ENCODE data around the gene LIX1L.

The LIX1L gene

DNA sequence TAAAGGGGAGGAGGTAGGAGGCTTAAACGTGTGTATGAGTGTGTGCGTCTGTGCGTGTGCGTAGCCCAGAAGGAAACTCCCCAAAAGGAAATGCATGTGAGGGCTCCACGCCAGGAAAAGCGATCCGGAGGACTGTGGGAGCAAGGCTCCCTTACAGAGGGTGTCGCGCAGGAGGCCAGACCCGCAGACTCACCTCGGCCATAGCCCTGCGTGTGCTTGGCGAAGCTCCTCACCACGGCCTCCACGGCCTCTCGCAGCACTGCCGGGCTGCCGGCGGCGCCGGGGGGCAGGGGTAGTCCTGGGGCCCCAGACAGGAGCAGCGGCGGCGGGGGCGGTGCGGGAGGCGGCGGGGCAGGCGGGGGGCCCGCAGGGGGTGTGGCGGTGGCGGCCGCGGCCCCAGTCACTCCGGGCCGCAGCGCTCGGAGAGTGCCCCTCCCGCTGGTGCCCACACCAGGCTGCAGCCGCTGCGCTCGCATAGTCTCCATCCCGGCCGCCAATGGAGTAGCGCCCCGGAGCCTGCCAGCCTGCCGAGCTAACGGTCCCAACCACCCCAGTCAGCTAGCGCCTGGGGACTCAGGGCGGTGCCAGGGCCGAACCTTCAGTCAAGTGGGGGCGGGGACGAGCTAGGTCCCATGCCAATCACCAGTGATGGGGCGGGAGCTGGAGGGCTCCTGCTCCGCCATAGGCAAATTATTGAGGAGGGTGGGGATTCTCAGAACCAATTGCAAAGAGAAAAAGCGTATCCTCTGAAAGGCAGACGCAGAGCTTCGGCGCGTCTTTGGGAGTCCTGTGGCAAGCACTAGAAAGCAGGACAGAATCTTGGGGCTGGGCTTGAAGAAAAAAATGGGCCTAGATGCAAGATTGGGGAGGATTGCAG is at the start of gene LIX1L:
LIX1L (minus strand) TSS at position 575 of the 877 bp plus-strand sequence; CDS start at position 485, 90 bp downstream.
- in situ Hi-C loops (cut with HindIII; ENCODE audit: low sequenced_read_pairs): no loop called here

DNA sequence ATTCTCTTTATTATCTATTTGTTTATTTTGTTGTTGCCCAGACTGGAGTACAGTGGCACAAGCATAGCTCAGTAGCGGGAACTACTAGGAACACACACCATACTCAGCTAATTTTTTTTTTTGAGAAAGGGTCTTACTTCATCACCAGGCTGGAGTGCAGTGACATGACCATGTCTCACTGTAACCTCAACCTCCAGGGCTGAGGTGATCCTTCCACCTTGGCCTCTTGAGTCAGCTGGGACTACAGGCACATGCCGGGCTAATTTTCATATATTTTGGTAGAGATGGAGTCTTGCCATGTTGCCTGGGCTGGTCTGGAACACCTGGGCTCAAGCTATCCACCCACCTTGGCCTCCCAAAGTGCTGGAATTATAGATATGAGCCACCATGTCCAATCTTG is 43.9 kb upstream of the LIX1L start:
- in situ Hi-C loops (cut with HindIII; ENCODE audit: low sequenced_read_pairs): no loop called here

DNA sequence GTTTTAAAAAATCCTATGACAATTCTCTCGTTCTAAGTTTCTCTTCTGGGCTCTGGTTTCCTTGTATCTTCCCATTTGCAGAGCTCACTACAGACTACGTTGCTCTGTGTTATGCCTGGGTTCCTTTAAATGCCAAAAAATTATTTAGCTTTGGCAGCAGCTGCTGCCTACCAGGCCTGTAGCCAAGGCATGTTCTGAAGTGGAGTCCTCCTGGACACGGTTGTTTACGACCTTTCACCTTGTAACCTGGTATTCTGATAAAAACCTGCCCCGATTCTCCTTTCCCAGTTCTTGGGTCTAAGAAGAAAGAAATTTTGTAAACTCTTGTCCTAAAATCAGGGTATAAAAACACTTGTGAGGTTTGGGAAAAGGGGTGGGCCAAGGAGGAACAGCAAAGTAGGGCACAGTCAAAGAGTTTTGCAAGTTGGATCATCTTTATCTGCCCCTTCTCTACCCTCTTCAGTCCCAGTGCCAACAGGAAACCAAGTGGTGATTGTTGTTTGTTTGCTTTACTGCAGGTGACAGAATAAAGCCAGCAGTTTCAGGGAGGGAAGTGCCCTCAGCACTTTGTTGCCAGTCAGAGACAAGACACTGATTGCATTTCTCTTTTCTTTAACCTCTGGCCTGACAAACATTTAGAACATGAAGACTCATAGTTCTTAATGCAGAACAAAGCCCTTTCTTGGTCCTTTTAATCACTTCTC is 41.7 kb upstream of the LIX1L start:
- in situ Hi-C loops (cut with HindIII; ENCODE audit: low sequenced_read_pairs): no loop called here

DNA sequence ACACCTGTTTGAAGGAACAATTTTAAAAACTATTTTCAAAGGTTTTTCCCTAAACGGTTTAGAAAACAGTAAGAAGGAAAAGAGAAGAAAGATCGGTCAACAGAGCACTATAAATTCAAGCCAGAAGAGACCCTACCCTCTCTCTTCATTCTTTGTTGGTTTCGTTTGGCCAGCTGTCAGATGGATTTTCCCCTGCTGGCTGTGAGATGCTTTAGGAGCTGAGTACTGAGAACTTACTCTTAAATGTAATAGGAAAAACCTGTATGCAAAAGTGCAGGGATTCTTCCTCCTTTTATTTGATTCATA is 39.9 kb upstream of the LIX1L start:
- in situ Hi-C loops (cut with HindIII; ENCODE audit: low sequenced_read_pairs): no loop called here

DNA sequence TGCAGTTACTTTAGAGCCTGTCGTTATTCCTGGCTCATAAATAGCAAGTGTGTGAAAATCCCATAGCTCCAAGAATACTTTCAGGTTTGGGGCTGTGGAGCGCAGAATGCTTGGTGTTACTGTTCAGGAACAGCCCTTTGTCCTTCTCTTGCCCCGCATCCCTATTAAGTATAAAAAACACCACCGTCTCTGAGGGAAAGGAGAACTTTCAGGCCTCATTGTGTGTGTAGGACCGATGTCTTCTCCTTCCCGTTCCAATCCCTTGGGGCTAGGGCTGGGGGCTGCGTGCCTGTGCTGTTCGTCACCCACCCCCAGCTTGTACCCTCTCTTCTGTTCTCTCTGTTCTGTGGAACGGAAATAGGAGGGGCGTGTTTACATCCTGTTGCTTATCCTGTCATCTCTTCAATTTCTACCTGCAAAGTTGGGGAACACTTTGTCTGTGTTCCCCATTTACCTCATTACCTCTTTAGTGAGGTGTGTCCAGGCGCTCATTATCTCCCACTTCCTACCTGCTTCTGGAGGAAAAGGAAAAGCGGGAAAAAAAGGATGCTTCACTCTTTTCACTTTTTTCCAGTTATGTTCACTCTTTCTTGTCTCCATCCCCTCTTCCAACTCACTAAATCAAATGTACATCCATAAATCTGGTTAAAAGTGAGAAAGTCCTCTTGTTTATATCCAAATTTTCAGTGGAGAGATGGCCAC is 39.4 kb upstream of the LIX1L start:
- in situ Hi-C loops (cut with HindIII; ENCODE audit: low sequenced_read_pairs): no loop called here

DNA sequence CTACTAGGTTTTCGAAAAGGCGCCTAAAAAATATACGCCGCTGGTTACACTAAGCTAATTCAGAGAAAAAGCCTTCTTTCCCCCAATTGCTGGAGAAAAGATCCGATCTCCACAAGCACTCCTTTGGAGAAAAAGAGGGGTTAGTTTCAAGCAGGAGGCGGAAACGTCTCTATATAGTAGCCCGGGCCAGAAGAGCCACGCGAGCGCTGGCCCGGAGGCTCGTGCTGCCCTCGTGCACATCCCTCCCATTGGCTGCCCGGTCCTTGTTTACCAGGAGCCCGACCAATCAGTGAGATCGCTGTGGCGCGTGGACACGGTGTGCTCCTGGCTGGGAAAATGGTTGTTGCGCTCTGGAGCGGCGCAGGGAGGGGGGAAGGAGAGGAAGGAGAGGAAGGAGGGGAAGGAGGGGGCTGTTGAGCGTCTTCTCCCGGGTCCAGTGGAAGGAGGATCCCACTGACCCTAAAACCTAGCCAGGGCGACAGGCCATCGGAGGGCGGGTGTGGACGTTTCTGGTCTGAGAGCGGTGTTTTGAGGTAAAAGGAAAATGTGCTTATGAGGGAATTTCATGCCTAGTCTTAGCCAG is 38.7 kb upstream of the LIX1L start, which contains the start of gene TXNIP:
TXNIP (minus strand) TSS at position 147 of the 583 bp plus-strand sequence. CDS start 313 bp downstream, outside the sequence.
- in situ Hi-C loops (cut with HindIII; ENCODE audit: low sequenced_read_pairs): no loop called here

DNA sequence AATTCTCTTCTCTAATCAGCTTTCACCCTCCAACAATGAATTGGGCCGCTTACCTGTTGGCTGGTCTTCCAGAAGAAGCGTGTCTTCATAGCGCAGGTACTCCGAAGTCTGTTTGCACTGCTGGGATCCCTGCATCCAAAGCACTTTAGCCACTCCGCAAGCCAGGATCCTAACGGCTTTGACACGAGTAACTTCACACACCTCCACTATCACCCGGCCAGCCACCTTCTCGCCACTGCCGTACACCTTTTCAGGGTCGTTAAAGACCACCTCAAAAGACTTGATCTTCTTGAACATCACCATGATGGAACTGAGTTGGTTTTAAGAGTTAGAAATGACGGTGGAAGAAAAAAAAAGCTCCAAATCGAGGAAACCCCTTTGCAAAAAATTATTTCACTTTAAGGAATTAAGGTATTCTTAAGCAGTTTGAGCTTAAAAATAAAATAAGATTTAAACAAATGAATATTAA is 38.2 kb upstream of the LIX1L start:
- in situ Hi-C loops (cut with HindIII; ENCODE audit: low sequenced_read_pairs): no loop called here

DNA sequence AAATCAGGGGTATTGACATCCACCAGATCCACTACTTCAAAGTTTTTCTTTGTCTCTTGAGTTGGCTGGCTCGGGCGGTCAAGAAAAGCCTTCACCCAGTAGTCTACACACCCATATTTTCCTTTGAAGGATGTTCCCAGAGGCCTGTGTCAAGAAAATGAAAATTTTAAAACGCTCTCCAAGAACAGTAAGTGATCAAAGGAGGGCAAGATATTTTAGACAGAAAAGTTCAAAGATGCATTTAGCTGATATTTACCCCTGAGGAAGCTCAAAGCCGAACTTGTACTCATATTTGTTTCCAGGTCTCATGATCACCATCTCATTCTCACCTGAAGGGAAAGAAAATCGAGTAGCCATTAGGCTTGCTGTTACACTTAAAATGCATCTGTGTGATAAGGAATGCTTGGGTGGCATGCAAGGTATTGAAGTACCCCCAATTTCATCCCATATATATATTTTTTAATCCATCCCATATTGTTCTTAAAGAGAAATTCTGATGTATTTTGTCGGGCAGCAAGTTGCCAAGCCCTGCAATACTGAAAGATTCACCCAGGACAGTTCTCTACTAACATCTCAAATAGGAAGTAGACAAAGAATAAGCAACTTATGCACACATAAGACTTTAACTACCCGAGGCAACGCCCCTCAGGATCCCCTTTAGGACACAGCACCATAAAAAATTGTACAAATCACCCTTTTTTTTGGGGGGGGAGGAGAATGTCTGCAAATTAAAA is 37.5 kb upstream of the LIX1L start:
- in situ Hi-C loops (cut with HindIII; ENCODE audit: low sequenced_read_pairs): no loop called here

DNA sequence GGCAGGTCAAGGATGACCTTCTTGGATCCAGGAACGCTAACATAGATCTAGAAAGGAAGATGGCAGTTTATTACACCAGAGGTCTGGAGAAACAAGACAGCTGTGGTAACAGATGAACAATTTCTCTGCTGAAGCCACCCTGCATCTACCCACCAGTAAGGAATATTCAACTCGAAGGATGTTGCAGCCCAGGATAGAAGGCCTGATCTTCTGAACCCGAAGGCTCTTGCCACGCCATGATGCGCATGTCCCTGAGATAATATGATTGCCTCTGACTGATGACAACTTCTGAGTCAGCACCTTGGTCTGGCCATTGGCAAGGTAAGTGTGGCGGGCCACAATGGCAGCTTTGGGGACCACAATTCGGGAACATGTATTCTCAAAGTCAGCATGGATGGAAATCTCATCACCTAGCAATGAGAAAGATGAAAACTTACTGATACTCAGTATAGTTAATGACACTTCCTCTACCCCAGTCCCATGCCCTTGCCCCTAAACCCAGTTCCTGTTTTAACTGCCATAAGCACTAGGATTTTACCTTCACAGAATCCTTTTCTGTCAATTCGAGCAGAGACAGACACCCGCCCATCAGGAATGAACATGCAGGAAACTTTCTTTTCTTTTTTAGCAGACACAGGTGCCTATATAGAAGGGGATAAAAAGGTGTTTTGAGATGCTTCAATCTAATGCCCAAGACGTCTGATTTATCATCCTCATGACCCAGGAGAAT is 36.7 kb upstream of the LIX1L start:
- in situ Hi-C loops (cut with HindIII; ENCODE audit: low sequenced_read_pairs): no loop called here

DNA sequence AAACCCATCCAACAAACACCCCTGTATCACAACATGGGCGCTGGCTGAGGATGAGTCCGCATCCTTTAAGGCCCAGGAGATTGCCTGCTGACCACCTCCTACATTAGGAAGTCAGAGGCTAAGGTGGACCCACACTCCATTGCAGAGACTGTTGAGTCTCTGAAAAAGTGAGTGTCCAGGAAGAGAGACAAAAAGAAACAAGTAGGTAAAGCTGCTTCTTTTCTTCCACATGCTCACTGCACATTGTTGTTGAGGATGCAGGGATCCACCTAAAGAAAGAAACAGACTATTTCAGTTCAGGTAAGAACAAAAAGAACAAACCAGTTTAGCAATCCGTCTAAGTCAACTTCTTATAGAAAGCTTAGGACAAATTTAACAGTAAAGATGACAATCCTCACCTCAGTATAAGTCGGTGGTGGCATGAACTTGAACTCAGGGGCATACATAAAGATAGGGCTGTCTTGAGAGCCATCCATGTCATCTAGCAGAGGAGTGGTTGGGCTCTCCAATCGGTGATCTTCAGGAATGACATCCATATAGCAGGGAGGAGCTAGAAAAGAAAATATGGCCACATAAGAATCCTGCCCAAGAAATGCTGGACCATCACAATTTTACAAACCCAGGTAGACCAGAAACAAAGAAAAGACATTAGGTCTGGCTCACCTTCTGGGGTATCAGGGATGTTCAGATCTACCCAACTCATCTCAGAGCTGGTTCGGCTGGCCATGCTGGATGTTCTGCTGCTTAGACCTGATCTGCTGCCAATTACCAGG is 36.0 kb upstream of the LIX1L start:
- in situ Hi-C loops (cut with HindIII; ENCODE audit: low sequenced_read_pairs): no loop called here

DNA sequence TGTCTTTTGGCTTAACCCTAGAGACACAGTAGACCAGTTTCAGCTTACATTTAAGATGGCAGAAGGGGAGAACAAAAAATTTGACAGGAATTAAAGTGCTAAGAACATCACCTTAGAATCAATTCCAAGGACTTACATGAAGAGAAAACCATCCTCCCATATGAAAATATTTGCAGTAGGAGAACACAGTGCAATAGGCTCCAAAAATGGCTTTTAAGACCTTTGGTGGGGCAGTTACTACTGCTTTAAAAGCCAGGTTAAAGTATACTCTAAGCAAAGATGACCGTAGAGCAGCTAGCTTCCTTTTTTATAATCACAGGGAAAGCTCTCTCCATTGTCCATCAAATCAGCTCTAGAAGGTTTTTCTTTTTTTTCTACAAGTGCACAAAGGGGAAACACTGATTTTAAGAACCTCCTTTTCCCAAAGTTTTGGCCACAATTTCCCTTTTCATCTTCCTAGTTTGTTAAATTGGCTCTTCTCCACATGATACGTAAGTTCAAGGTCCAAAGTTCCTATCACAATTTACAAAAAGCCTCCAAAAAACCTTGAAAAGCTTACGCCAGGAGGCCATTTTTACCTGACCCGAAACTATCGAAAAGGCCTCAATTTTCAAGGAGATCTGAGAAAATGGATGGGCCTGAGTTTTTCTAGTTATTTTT is 35.3 kb upstream of the LIX1L start:
- in situ Hi-C loops (cut with HindIII; ENCODE audit: low sequenced_read_pairs): no loop called here

DNA sequence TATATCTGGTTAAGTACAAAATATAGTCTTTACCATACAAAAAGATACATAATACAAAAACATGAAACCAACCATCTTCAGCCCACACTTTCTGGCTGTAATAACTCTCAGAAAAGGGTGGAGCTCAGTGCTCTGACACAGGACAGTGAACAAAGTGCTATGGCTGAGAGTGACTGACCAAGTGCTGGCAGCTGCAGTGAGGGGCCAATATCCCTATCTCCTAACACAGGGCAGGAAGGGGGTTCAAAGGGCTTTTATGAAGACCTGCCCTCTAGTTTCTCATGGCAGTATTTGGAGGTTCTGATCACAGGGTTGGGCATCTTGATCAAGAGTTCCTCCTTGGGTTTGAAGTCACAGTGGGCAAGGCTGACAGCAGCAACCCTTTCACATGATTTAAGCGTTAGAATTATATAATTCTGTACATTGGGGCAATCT is 34.7 kb upstream of the LIX1L start:
- in situ Hi-C loops (cut with HindIII; ENCODE audit: low sequenced_read_pairs): no loop called here

DNA sequence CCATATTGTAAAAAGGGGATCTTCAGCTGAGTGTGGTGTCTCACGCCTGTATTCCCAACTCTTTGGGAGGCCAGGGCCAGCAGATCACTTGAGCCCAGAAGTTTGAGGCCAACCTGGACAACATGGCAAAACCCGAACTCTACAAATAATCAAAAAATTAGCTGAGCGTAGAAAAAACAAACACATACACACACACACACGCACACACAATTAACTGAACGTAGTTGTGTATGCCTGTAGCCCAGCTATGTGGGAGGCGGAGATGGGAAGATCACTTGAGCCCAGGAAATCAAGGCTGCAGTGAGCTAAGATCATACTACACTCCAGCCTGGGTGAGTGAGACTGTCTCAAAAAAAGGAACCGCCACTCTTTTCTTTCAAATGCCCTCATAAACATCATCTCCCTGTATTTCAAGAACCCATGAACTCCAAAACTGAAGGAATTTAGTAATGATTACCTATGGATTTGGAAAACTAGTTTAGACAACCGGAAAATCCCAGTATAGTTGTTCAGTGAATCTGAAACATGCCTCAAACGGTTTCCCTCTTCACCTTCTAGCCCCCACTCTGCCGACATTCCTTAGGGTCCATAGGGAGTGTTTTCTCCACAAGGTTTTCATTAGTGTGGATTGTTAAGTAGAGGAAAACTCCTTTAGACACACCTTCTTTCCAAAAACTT is 34.1 kb upstream of the LIX1L start:
- in situ Hi-C loops (cut with HindIII; ENCODE audit: low sequenced_read_pairs): no loop called here

DNA sequence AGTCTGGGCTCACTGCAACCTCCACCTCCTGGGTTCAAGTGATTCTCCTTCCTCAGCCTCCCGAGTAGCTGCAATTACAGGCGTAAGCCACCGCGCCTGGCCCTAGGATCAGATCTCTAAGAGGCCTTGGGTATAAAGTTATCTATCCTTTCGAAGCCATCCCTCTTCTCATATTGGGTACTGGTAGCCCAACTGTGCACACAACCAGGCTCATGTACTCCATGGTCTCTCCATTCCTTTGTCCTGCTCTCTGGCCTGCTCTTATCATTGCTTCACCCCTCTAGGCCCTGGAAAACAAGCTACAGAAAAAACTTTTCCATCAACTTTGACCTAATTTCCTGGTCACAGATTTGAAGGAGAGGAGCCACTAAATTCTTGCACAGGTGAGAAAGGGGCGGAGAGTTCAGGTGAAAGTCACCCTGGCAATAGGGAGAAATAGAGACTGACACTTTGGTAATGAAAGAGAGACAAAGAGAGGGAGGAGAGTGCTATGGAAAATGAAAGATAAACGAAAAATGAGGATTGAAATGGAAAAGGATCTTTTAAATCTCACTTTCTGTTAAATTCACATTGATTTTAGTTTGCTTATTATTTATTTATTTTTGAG is 32.5 kb upstream of the LIX1L start:
- in situ Hi-C loops (cut with HindIII; ENCODE audit: low sequenced_read_pairs): no loop called here

DNA sequence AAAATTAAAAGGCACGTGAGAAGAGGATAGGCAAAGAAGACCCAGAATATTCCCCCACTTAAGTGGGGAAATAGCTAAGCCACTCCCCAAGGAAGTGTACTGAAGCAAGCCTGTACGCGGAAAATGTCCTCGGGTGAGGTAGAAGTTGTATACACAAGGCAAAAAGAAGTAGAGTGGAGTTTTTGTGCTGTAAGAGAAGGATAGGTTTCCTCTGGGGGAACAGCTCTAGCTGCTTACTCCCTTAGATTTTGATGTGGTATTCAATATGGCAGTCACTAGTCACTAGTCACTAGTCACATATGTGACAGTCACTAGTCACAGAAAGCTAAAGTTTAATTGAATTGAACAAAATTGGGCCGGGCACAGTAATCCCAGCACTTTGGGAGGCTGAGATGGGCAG is 31.0 kb upstream of the LIX1L start:
- in situ Hi-C loops (cut with HindIII; ENCODE audit: low sequenced_read_pairs): no loop called here

DNA sequence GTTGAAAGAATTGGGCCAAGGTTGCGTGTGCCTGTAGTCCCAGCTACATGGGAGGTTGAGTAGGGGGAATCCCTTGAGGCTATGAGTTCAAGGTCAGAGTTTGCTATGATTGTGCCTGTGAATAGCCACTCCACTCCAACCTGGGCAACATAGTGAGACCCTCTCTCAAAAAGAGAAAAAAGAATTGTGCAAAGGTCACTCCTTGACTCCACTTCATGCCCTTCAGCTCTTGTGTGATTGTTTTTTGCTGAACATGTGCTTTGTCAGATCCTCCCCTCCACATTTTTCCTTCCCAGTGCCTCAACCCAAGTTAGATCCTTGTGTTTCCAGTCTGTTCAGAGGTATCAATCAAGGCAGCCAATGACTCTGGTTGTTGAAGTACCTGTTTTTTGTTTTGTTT is 30.1 kb upstream of the LIX1L start:
- in situ Hi-C loops (cut with HindIII; ENCODE audit: low sequenced_read_pairs): no loop called here

DNA sequence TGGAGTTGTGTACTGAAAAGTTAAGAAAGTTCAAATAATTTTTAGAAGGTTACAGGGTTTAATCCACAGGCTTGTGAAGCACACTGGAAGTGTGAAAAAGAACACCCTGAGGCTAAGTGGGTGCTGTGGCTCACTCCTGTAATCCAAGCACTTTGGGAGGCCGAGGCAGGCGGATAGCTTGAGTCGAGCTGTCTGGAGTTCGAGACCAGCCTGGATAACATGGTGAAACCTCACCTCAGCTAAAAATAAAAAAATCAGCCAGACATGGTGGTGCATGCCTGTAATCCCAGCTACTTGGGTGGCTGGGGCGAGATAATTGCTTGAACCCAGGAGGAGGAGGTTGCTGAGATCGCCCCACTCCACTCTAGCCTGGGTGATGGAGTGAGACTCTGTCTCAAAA is 28.7 kb upstream of the LIX1L start:
- in situ Hi-C loops (cut with HindIII; ENCODE audit: low sequenced_read_pairs): no loop called here

Data from DLD1 (cell line).